Endothelial cell of umbilical vein (primary cell): ENCODE data around the gene NUP205. TPM values are rescaled to one million over a fixed set of nuclear protein-coding genes. Genes with fewer than 3 reads are reported as not detected.

Experiments used
- BruUV-seq: library from RNA; stranded (reverse); fragments of 400-500 nt; replicated peaks from 2 replicates; lab custom pipeline; 2021; lab: Mats Ljungman, UMichigan
- CTCF ChIA-PET: fragments of 300-600, 350-600 bp; sonication (Branson Sonifier 250); formaldehyde crosslinking; loops from one replicate; lab custom pipeline; 2021; ENCODE audit warnings: antibody characterized with exemption, inconsistent platforms; lab: Charles Lee
- POLR2A ChIA-PET: fragments of 300-600, 350-600 bp; sonication (Branson Sonifier 250); formaldehyde crosslinking; loops from one replicate; lab custom pipeline; 2021; ENCODE audit warnings: antibody characterized with exemption, inconsistent platforms; lab: Charles Lee
- DNase-seq: peaks from one replicate; pipeline ENCODE4 v3.0.0-alpha.2; 2011; ENCODE audit warnings: low read depth, low spot score
- FAIRE-seq: peaks from 2 replicates; lab custom pipeline; 2011; peaks lifted over from hg19 to GRCh38; lab: Jason Lieb, UNC
- H2AFZ ChIP-seq: 2 replicates; pipeline ENCODE4 v1.6.0; 2012; ENCODE audit warnings: low read depth, low read length, control low read depth, inconsistent platforms
- H3K27ac ChIP-seq: 2 replicates; pipeline ENCODE4 v1.5.1; 2011; ENCODE audit warnings: low read depth, mild to moderate bottlenecking, control low read depth, low read length, moderate library complexity; ENCODE audit not compliant: insufficient read depth
- H3K27me3 ChIP-seq, 2 experiments: 2 replicates each; pipeline versions ENCODE4 v1.6.0 to v1.6.1; 2011; ENCODE audit warnings: low read length in 2 of 2, mixed read lengths in 1 of 2; ENCODE audit not compliant: control insufficient read depth in 2 of 2, insufficient read depth in 2 of 2
- H3K36me3 ChIP-seq, 2 experiments: 2 replicates in 1 of 2; 3 replicates in 1 of 2; pipeline ENCODE4 v1.5.1; 2011; ENCODE audit warnings: low read length in 2 of 2, mild to moderate bottlenecking in 1 of 2, moderate library complexity in 1 of 2; ENCODE audit not compliant: control insufficient read depth in 2 of 2, insufficient read depth in 2 of 2; ENCODE audit errors: extremely low read depth in 1 of 2
- H3K4me1 ChIP-seq: 3 replicates; pipeline ENCODE4 v1.5.1; 2011; ENCODE audit warnings: mild to moderate bottlenecking, low read length; ENCODE audit not compliant: control insufficient read depth, insufficient read depth; ENCODE audit errors: extremely low read depth
- H3K4me2 ChIP-seq: 2 replicates; pipeline ENCODE4 v1.6.1; 2011; ENCODE audit warnings: low read length, control low read depth, mixed read lengths; ENCODE audit not compliant: insufficient read depth
- H3K4me3 ChIP-seq, 3 experiments: fragments of 200-600 bp in 1 of 3; sonication (generic), shearing (Covaris generic) in 1 of 3; replicated peaks in 1 of 3; 2 replicates each; pipeline ENCODE4 v1.5.1; 2011 to 2016; ENCODE audit warnings: control low read depth in 3 of 3, low read length in 3 of 3, mild to moderate bottlenecking in 2 of 3, inconsistent platforms in 1 of 3, low read depth in 1 of 3, moderate library complexity in 1 of 3; ENCODE audit not compliant: insufficient read depth in 1 of 3
- H3K79me2 ChIP-seq: 2 replicates; pipeline ENCODE4 v1.6.0; 2012; ENCODE audit warnings: low read length, inconsistent platforms; ENCODE audit not compliant: control insufficient read depth, insufficient read depth
- H3K9ac ChIP-seq: replicated peaks from 2 replicates; pipeline ENCODE3; 2011; ENCODE audit warnings: low read length, control low read depth; ENCODE audit not compliant: insufficient read depth; ENCODE audit errors: extremely low read depth
- H3K9me1 ChIP-seq: replicated peaks from 3 replicates; pipeline ENCODE4 v1.6.0; 2011; ENCODE audit warnings: mild to moderate bottlenecking, low read length; ENCODE audit not compliant: control insufficient read depth, insufficient read depth; ENCODE audit errors: extremely low read depth
- H3K9me3 ChIP-seq: replicated peaks from 2 replicates; pipeline ENCODE4 v1.5.1; 2012; ENCODE audit warnings: low read length, inconsistent platforms; ENCODE audit not compliant: control insufficient read depth, insufficient read depth
- H4K20me1 ChIP-seq: replicated peaks from 2 replicates; pipeline ENCODE3; 2011; ENCODE audit warnings: mild to moderate bottlenecking, low read length; ENCODE audit not compliant: control insufficient read depth, insufficient read depth; ENCODE audit errors: extremely low read depth
- CTCF ChIP-seq, 2 donors: IDR thresholded peaks; 1 replicate in 1 of 2; 2 replicates in 1 of 2; pipeline ENCODE4 v1.5.1; 2011; ENCODE audit warnings: low read length in 2 of 2, mild to moderate bottlenecking in 2 of 2, moderate library complexity in 2 of 2, control low read depth in 1 of 2, inconsistent platforms in 1 of 2, low read depth in 1 of 2; ENCODE audit not compliant: insufficient read depth in 1 of 2; ENCODE audit errors: extremely low read depth in 1 of 2
- EZH2 ChIP-seq: IDR thresholded peaks from 2 replicates; pipeline ENCODE4 v1.6.1; 2012; ENCODE audit warnings: borderline replicate concordance, low read depth, mild to moderate bottlenecking, moderate library complexity, low read length, inconsistent platforms; ENCODE audit not compliant: severe bottlenecking
- FOS ChIP-seq: IDR thresholded peaks from 2 replicates; pipeline ENCODE4 v1.6.1; 2011; ENCODE audit warnings: mild to moderate bottlenecking, low read length, moderate library complexity, borderline replicate concordance; ENCODE audit not compliant: insufficient read depth
- GATA2 ChIP-seq: IDR thresholded peaks from 2 replicates; pipeline ENCODE4 v1.7.0; 2011; ENCODE audit warnings: low read depth, mild to moderate bottlenecking, moderate library complexity, mixed read lengths, low read length; ENCODE audit not compliant: insufficient read length, insufficient read depth
- JUN ChIP-seq: IDR thresholded peaks from 2 replicates; pipeline ENCODE4 v1.6.1; 2011; ENCODE audit warnings: borderline replicate concordance, low read depth; ENCODE audit not compliant: insufficient read length, insufficient read depth
- MAX ChIP-seq: IDR thresholded peaks from 2 replicates; pipeline ENCODE4 v1.6.1; 2011; ENCODE audit not compliant: insufficient read depth, insufficient read length
- MYC ChIP-seq: IDR thresholded peaks from one replicate; pipeline ENCODE4 v1.6.1; 2011; ENCODE audit warnings: mild to moderate bottlenecking, low read depth, low read length
- POLR2A ChIP-seq: IDR thresholded peaks from 2 replicates; pipeline ENCODE4 v1.6.1; 2012; ENCODE audit warnings: low read depth, mild to moderate bottlenecking, control low read depth, low read length
- POLR2AphosphoS5 ChIP-seq: IDR thresholded peaks from 2 replicates; pipeline ENCODE4 v1.6.1; 2012; ENCODE audit warnings: low read depth, mild to moderate bottlenecking, control low read depth, low read length, moderate library complexity; ENCODE audit not compliant: insufficient read depth
- dilution Hi-C: fragments of 300-500 bp; cut with MboI; formaldehyde crosslinking; loops from one replicate; pipeline ENCODE4 v1.15.0; 2019; ENCODE audit warnings: low sequenced_read_pairs; ENCODE audit not compliant: extremely low pct_ligation_motif_present
- intact Hi-C: fragments of 100-400 bp; cut with micrococcal nuclease; formaldehyde crosslinking; loops from one replicate; pipeline ENCODE4 v1.10.0; 2022
- polyA plus RNA-seq, 4 experiments: library from polyadenylated mRNA; depleted of rRNA in 3 of 4; stranded (reverse) in 3 of 4; unstranded in 1 of 4; fragments of >200 nt; gene quantifications; 2 replicates each; pipeline versions ENCODE4 v1.2.1 to v1.2.3, GENCODE V29; 2011 to 2012; ENCODE audit warnings: missing spikeins in 1 of 4
- total RNA-seq: library from RNA; stranded (reverse); gene quantifications from 2 replicates; pipeline ENCODE4 v1.2.3, GENCODE V29; 2021

Gene NUP205
- total and polyA plus RNA-seq, 2 donors (not counting 3 experiments of a cell fraction or from before 2014, with no cell fraction given), result 48.8 to 81.3 TPM

- ChIA-PET POLR2A (no interaction called here), CTCF (interaction anchor here (0.8 to 3.2 kb wide), 3 partner anchors 45 to 326 kb away, joined by 3 to 13 read pairs (median 10); no protein-coding TSS in a partner anchor)
- dilution Hi-C loops (no loop called here), intact Hi-C loops (no loop called here)
- no peaks in the 10 kb centered on the region for H3K9me1 ChIP-seq
- H3K4me3 ChIP-seq, result no peak overlapping the region
- H3K27me3 ChIP-seq, result no peaks in the 10 kb centered on the region
- H4K20me1 ChIP-seq, result no peaks in the 10 kb centered on the region
- no peak overlapping the region for H3K27ac ChIP-seq
- DNase-seq (no peak), FAIRE-seq (no peak)
- no peaks in the 10 kb centered on the region for H3K4me1 ChIP-seq
- TF ChIP-seq FOS, result no peak
- no TSS peak for BruUV-seq
- no peaks in the 10 kb centered on the region for H3K79me2 ChIP-seq
- H3K4me2 ChIP-seq, result no peak overlapping the region
- no peak overlapping the region for H3K9ac ChIP-seq
- H3K9me3 ChIP-seq, result no peaks in the 10 kb centered on the region
- no peak overlapping the region for H2AFZ ChIP-seq
- H3K36me3 ChIP-seq, result peaks cover 4 to 35% of the 10 kb centered on the region in 2 experiments
These were observed 42.5 kb downstream of the NUP205 start for GRCh38 chr7:135600226-135600625.

GRCh38 chr7:135601182-135601581 is 43.5 kb downstream of the NUP205 start:
- no peak for TF ChIP-seq POLR2AphosphoS5
- TF ChIP-seq GATA2, result no peak
- no peak for TF ChIP-seq CTCF (IDR thresholded peaks at IDR 0.05; ENCODE audit: extremely low read depth in 1 of 2, insufficient read depth in 1 of 2, low read depth in 1 of 2, low read length in 2 of 2)
- TF ChIP-seq JUN, result no peak
- TF ChIP-seq FOS, result no peak
- no peak for TF ChIP-seq EZH2
- no peak for TF ChIP-seq MYC
- TF ChIP-seq POLR2A, result no peak
- no peak for TF ChIP-seq MAX
- Histone ChIP-seq H3K9me1 (no peaks in the 10 kb centered on the region), H3K27ac (no peak overlapping the region), H3K36me3 (peaks cover 4 to 37% of the 10 kb centered on the region in 2 experiments), H4K20me1 (no peaks in the 10 kb centered on the region), H2AFZ (no peak overlapping the region), H3K79me2 (no peaks in the 10 kb centered on the region), H3K4me1 (no peaks in the 10 kb centered on the region), H3K27me3 (no peaks in the 10 kb centered on the region), H3K9ac (no peak overlapping the region), H3K4me2 (no peak overlapping the region), H3K4me3 (no peak overlapping the region), H3K9me3 (no peaks in the 10 kb centered on the region)
- FAIRE-seq (no peak), DNase-seq (no peak)
- dilution Hi-C loops (no loop called here), intact Hi-C loops (no loop called here)
- ChIA-PET POLR2A (no interaction called here), CTCF (interaction anchor here (1.1 kb wide), 1 partner anchor 327 kb away, joined by 5 read pairs; no protein-coding TSS in a partner anchor)
- BruUV-seq, result no TSS peak
